K562 (cell line): ENCODE measurements around the gene SHTN1. TPM values are rescaled to one million over a fixed set of nuclear protein-coding genes. Genes with fewer than 3 reads are reported as not detected.

Experiments
- ATAC-seq: fragments of 200-7000 bp; cut with Tn5 transposase; 3 replicates; pipeline ENCODE4 v1.9.1; 2020; ENCODE audit warnings: moderate library complexity
- BruUV-seq: library from RNA; stranded (reverse); fragments of 400-500 nt; replicated peaks from 2 replicates; lab custom pipeline; 2021; lab: Mats Ljungman, UMichigan
- CTCF ChIA-PET: fragments of 300-600 bp; formaldehyde crosslinking; extraction: SDS; loops from one replicate; lab custom pipeline; 2021; ENCODE audit warnings: low intra/inter-chr PET ratio; lab: Yijun Ruan, JAX
- POLR2A ChIA-PET: fragments of 300-600, 350-650 bp; sonication (Branson Sonifier 250); formaldehyde crosslinking; extraction: SDS; loops from one replicate; lab custom pipeline; 2021; ENCODE audit warnings: antibody characterized with exemption, inconsistent platforms; lab: Yijun Ruan, JAX
- DNase-seq, 4 experiments: peaks; one replicate each; pipeline versions ENCODE4 v3.0.0 to v3.0.0-alpha.2; 2011 to 2018; ENCODE audit warnings: low spot score in 3 of 4, mixed read lengths in 3 of 4; ENCODE audit errors: extremely low read depth in 1 of 4
- FAIRE-seq: peaks from 2 replicates; lab custom pipeline; 2011; peaks lifted over from hg19 to GRCh38; lab: Jason Lieb, UNC
- H2AFZ ChIP-seq: 2 replicates; pipeline ENCODE4 v1.6.0; 2011; ENCODE audit warnings: low read depth, low read length, control low read depth, inconsistent platforms
- H3K27ac ChIP-seq: fragments of 200-600 bp; 3 replicates; pipeline ENCODE4 v1.8.0; 2011; ENCODE audit warnings: low read depth, mild to moderate bottlenecking, control low read depth, inconsistent platforms, low read length, moderate library complexity, mixed read lengths; ENCODE audit errors: extremely low read depth
- H3K27me3 ChIP-seq, 2 experiments: fragments of 300-600 bp in 1 of 2; 2 replicates in 1 of 2; 3 replicates in 1 of 2; pipeline versions ENCODE4 v1.6.0 to v1.8.0; 2011; ENCODE audit warnings: inconsistent platforms in 2 of 2, low read length in 2 of 2, mild to moderate bottlenecking in 1 of 2, mixed read lengths in 1 of 2, moderate library complexity in 1 of 2; ENCODE audit not compliant: control insufficient read depth in 2 of 2, insufficient read depth in 2 of 2
- H3K36me3 ChIP-seq: fragments of 300-600 bp; 3 replicates; pipeline ENCODE4 v1.8.0; 2011; ENCODE audit warnings: mild to moderate bottlenecking, low read length, inconsistent platforms; ENCODE audit not compliant: control insufficient read depth, insufficient read depth
- H3K4me1 ChIP-seq, 2 experiments: fragments of 200-600 bp in 1 of 2; replicated peaks in 1 of 2; 2 replicates in 1 of 2; 3 replicates in 1 of 2; pipeline versions ENCODE4 v1.5.1 to v1.8.0; 2011; ENCODE audit warnings: inconsistent platforms in 2 of 2, low read length in 2 of 2, mild to moderate bottlenecking in 1 of 2, mixed read lengths in 1 of 2, moderate library complexity in 1 of 2; ENCODE audit not compliant: control insufficient read depth in 2 of 2, insufficient read depth in 2 of 2
- H3K4me2 ChIP-seq: 2 replicates; pipeline ENCODE4 v1.6.1; 2011; ENCODE audit warnings: low read length, control low read depth, inconsistent platforms, mixed read lengths; ENCODE audit not compliant: insufficient read depth
- H3K4me3 ChIP-seq: fragments of 200-600 bp; sonication (generic), shearing (Covaris generic); 2 replicates; pipeline ENCODE4 v1.5.1; 2016; ENCODE audit warnings: control low read depth, inconsistent platforms
- H3K79me2 ChIP-seq: fragments of 200-600 bp; 3 replicates; pipeline ENCODE4 v1.8.0; 2011; ENCODE audit warnings: low read length, inconsistent platforms; ENCODE audit not compliant: control insufficient read depth, insufficient read depth
- H3K9ac ChIP-seq, 2 experiments: 2 replicates each; pipeline versions ENCODE4 v1.6.0 to v1.6.1; 2011; ENCODE audit warnings: low read depth in 2 of 2, low read length in 2 of 2, control low read depth in 1 of 2, inconsistent platforms in 1 of 2, mild to moderate bottlenecking in 1 of 2, mixed read lengths in 1 of 2; ENCODE audit not compliant: insufficient read depth in 1 of 2
- H3K9me1 ChIP-seq: one replicate; pipeline ENCODE4 v1.6.0; 2011; ENCODE audit warnings: inconsistent platforms, mild to moderate bottlenecking, low read length, moderate library complexity; ENCODE audit not compliant: control insufficient read depth, insufficient read depth
- H3K9me3 ChIP-seq: replicated peaks from 2 replicates; pipeline ENCODE4 v1.5.1; 2011; ENCODE audit warnings: low read depth, low read length, inconsistent platforms; ENCODE audit not compliant: control insufficient read depth, insufficient read depth
- H4K20me1 ChIP-seq: replicated peaks from 2 replicates; pipeline ENCODE4 v1.6.1; 2011; ENCODE audit warnings: low read length, inconsistent platforms, mixed read lengths; ENCODE audit not compliant: control insufficient read depth, insufficient read depth
- DACH1 ChIP-seq: fragments of 450-650 bp; IDR thresholded peaks from 2 replicates; pipeline ENCODE4 v1.6.1; 2018; ENCODE audit not compliant: partially characterized antibody
- ESRRB ChIP-seq: fragments of 250-450 bp; sonication (Bioruptor Pico); IDR thresholded peaks from 2 replicates; pipeline ENCODE4 v1.5.0; 2020; ENCODE audit warnings: mild to moderate bottlenecking, moderate library complexity, borderline replicate concordance
- HDAC3 ChIP-seq: fragments of 450-650 bp; IDR thresholded peaks from 2 replicates; pipeline ENCODE4 v1.6.1; 2018; ENCODE audit warnings: borderline replicate concordance, mild to moderate bottlenecking, moderate library complexity; ENCODE audit not compliant: partially characterized antibody
- MECOM ChIP-seq: fragments of 250-450 bp; sonication (Bioruptor Pico); IDR thresholded peaks from 2 replicates; pipeline ENCODE4 v1.8.0; 2022; ENCODE audit warnings: inconsistent platforms
- NCOA6 ChIP-seq: fragments of 450-650 bp; IDR thresholded peaks from 2 replicates; pipeline ENCODE4 v1.6.1; 2017; ENCODE audit warnings: mild to moderate bottlenecking
- NFE2 ChIP-seq: IDR thresholded peaks from 2 replicates; pipeline ENCODE4 v1.6.1; 2014; ENCODE audit warnings: antibody characterized with exemption, low read depth
- POLR2G ChIP-seq: fragments of 200-400 bp; formaldehyde crosslinking; IDR thresholded peaks from 2 replicates; pipeline ENCODE4 v1.6.1; 2017; ENCODE audit warnings: low read depth, mild to moderate bottlenecking, antibody characterized with exemption, low read length, moderate library complexity
- SMAD1 ChIP-seq: fragments of 150-350 bp; IDR thresholded peaks from 2 replicates; pipeline ENCODE4 v1.6.1; 2014; ENCODE audit warnings: low read length, low read depth; ENCODE audit not compliant: partially characterized antibody
- SNIP1 ChIP-seq: fragments of 450-650 bp; IDR thresholded peaks from 2 replicates; pipeline ENCODE4 v1.7.1; 2017; ENCODE audit warnings: low read depth, mild to moderate bottlenecking
- SUPT5H ChIP-seq: fragments of 450-650 bp; IDR thresholded peaks from 2 replicates; pipeline ENCODE4 v1.6.1; 2016
- TGIF2 ChIP-seq: sonication (generic); formaldehyde crosslinking; IDR thresholded peaks from 2 replicates; pipeline ENCODE4 v1.8.1; 2022; ENCODE audit warnings: mild to moderate bottlenecking, missing genetic modification reagents, moderate library complexity
- ZKSCAN8 ChIP-seq: fragments of 200-800 bp; sonication (Bioruptor generic); IDR thresholded peaks from 2 replicates; pipeline ENCODE4 v1.6.1; 2016; ENCODE audit warnings: missing genetic modification characterization, missing compliant biosample characterization
- ZNF212 ChIP-seq: fragments of 450-650 bp; formaldehyde crosslinking; IDR thresholded peaks from 2 replicates; pipeline ENCODE4 v1.4.0; 2020; ENCODE audit warnings: mild to moderate bottlenecking
- ZNF507 ChIP-seq: conservative IDR thresholded peaks from 2 replicates; pipeline ENCODE4 v1.6.1; 2017; ENCODE audit warnings: missing genetic modification characterization, missing compliant biosample characterization
- WGBS: fragments of 100-300 bp; shearing (Covaris generic); methylation state at CpG from one replicate; pipeline ENCODE4 v1.1.6; 2016; ENCODE audit warnings: low coverage, mixed read lengths; ENCODE audit not compliant: insufficient coverage; ENCODE audit errors: missing lambda C conversion rate; 5-methylcytosine and 5-hydroxymethylcytosine counted together
- in situ Hi-C: fragments of 300-500 bp; cut with MboI; formaldehyde crosslinking; loops from 4 replicates; pipeline ENCODE4 v1.15.0; 2018; ENCODE audit warnings: inconsistent platforms, mixed read lengths
- intact Hi-C: fragments of 100-400 bp; cut with micrococcal nuclease; formaldehyde crosslinking; loops from 2 replicates; pipeline ENCODE4 v1.14.2; 2022
- polyA plus RNA-seq, 8 experiments: library from polyadenylated mRNA; depleted of rRNA in 4 of 8; stranded (reverse) in 5 of 8; unstranded in 3 of 8; fragments of >200 nt; fragmentation: Nextera tagmentation in 2 of 8; fragmentation: Illumina TruSeq in 1 of 8; extraction: Ambion mirVana in 2 of 8; extraction: Trizol in 1 of 8; gene quantifications; 2 replicates each; pipeline versions ENCODE4 v1.2.1 to v1.2.3, GENCODE V29; 2011 to 2014; ENCODE audit warnings: inconsistent platforms in 1 of 8, missing spikeins in 1 of 8
- total RNA-seq, 7 experiments: library from RNA; depleted of rRNA in 6 of 7; stranded (reverse); fragments of >200 nt in 6 of 7; fragmentation: Illumina TruSeq in 2 of 7; extraction: Trizol in 2 of 7; gene quantifications; 2 replicates each; pipeline versions ENCODE4 v1.2.1 to v1.2.3, GENCODE V29; 2011 to 2021; ENCODE audit warnings: low replicate concordance in 1 of 7
- TF ChIP-seq, protein P1 (sequence below): fragments of 250-450 bp; sonication (Bioruptor Pico); IDR thresholded peaks from 2 replicates; pipeline ENCODE4 v1.8.0; 2021; ENCODE audit warnings: moderate library complexity, mild to moderate bottlenecking, inconsistent platforms
- TF ChIP-seq, protein P2 (sequence below), 2 experiments: fragments of 450-650 bp in 1 of 2; sonication (generic) in 1 of 2; formaldehyde crosslinking in 1 of 2; IDR thresholded peaks in 1 of 2; conservative IDR thresholded peaks in 1 of 2; 2 replicates each; pipeline versions ENCODE4 v1.6.1 to v1.8.1; 2016 to 2023; ENCODE audit warnings: mild to moderate bottlenecking in 2 of 2, moderate library complexity in 2 of 2, inconsistent platforms in 1 of 2, missing genetic modification reagents in 1 of 2
- TF ChIP-seq, protein P3 (sequence below), 2 experiments: fragments of 150-350 bp in 1 of 2; IDR thresholded peaks; 2 replicates each; pipeline ENCODE4 v1.6.1; 2012 to 2016; ENCODE audit warnings: low read depth in 2 of 2, low read length in 2 of 2, mild to moderate bottlenecking in 1 of 2, moderate library complexity in 1 of 2

Gene SHTN1
- total and polyA plus RNA-seq, 9 of the 15 experiments (the other 6 are each of a cell fraction or from before 2014, with no cell fraction given): 5.4 to 21.3 (median 13.3) TPM

DNA sequence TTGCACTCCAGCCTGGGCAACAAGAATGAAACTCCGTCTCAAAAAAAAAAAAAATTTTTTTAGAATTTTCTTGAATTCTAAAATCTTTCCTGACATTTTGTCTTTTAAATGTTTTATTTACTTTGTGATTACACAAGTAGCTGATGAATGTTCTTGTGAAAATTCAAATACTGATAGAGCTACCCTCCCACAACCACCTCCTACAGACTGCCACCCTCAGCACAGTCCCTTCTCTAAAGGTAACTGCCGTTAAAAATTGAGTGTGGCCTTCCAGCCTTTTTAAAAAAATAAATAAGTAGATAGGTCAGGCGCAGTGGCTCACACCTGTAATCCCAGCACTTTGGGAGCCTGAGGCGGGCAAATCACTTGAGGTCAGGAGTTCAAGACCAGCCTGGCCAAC lies 140.6 kb downstream of the SHTN1 start (continued):
- TF ChIP-seq, protein P1, sequence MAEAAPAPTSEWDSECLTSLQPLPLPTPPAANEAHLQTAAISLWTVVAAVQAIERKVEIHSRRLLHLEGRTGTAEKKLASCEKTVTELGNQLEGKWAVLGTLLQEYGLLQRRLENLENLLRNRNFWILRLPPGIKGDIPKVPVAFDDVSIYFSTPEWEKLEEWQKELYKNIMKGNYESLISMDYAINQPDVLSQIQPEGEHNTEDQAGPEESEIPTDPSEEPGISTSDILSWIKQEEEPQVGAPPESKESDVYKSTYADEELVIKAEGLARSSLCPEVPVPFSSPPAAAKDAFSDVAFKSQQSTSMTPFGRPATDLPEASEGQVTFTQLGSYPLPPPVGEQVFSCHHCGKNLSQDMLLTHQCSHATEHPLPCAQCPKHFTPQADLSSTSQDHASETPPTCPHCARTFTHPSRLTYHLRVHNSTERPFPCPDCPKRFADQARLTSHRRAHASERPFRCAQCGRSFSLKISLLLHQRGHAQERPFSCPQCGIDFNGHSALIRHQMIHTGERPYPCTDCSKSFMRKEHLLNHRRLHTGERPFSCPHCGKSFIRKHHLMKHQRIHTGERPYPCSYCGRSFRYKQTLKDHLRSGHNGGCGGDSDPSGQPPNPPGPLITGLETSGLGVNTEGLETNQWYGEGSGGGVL: no peak
- TF ChIP-seq MECOM (no peak), NCOA6 (no peak), TGIF2 (CRISPR knock-in tag) (no peak)

DNA sequence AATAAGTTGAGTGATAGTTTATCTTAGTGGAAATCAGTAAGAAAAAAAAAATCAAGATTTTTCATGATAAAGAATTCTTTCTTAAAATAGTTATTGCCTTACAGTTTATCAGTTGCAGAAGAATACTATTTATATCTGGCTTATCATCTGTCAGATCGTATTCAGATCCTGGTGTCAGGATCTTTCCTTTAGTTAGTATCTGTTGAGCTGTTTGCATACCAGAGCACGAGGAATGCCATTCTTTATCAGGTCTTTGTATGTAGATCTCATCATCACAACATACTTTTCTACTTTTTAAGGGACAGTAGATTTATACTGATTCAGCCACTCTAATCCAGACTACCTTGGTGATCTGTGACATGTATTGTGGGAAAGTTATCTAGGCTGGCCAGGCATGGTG lies 143.2 kb downstream of the SHTN1 start:
- Histone ChIP-seq H3K36me3 (no peaks in the 10 kb centered on the region), H3K79me2 (no peaks in the 10 kb centered on the region), H3K4me2 (no peak overlapping the region), H3K9ac (no peak overlapping the region), H2AFZ (no peak overlapping the region), H3K9me1 (no peaks in the 10 kb centered on the region), H3K27me3 (peaks cover 0 to 5% of the 10 kb centered on the region in 2 experiments; a peak in 1 of 5 replicates), H3K4me3 (no peak overlapping the region), H3K4me1 (no peaks in the 10 kb centered on the region), H4K20me1 (no peaks in the 10 kb centered on the region), H3K27ac (no peak overlapping the region), H3K9me3 (no peaks in the 10 kb centered on the region)
- FAIRE-seq: no peak
- intact Hi-C loops: no loop called here
- no TSS peak for BruUV-seq
- TF ChIP-seq DACH1 (no peak), SMAD1 (no peak), POLR2G (no peak), ZNF507 (tag) (no peak), ZKSCAN8 (CRISPR knock-in tag) (no peak), ESRRB (CRISPR knock-in tag) (no peak), SUPT5H (no peak), ZNF212 (CRISPR knock-in tag) (no peak), SNIP1 (no peak), HDAC3 (no peak), NFE2 (no peak)
- TF ChIP-seq, protein P2, sequence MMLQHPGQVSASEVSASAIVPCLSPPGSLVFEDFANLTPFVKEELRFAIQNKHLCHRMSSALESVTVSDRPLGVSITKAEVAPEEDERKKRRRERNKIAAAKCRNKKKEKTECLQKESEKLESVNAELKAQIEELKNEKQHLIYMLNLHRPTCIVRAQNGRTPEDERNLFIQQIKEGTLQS (IDR thresholded peaks at IDR 0.05): no peak
- TF ChIP-seq, protein P2 (CRISPR knock-in tag; conservative IDR thresholded peaks at IDR 0.05): no peak
- TF ChIP-seq, protein P3, sequence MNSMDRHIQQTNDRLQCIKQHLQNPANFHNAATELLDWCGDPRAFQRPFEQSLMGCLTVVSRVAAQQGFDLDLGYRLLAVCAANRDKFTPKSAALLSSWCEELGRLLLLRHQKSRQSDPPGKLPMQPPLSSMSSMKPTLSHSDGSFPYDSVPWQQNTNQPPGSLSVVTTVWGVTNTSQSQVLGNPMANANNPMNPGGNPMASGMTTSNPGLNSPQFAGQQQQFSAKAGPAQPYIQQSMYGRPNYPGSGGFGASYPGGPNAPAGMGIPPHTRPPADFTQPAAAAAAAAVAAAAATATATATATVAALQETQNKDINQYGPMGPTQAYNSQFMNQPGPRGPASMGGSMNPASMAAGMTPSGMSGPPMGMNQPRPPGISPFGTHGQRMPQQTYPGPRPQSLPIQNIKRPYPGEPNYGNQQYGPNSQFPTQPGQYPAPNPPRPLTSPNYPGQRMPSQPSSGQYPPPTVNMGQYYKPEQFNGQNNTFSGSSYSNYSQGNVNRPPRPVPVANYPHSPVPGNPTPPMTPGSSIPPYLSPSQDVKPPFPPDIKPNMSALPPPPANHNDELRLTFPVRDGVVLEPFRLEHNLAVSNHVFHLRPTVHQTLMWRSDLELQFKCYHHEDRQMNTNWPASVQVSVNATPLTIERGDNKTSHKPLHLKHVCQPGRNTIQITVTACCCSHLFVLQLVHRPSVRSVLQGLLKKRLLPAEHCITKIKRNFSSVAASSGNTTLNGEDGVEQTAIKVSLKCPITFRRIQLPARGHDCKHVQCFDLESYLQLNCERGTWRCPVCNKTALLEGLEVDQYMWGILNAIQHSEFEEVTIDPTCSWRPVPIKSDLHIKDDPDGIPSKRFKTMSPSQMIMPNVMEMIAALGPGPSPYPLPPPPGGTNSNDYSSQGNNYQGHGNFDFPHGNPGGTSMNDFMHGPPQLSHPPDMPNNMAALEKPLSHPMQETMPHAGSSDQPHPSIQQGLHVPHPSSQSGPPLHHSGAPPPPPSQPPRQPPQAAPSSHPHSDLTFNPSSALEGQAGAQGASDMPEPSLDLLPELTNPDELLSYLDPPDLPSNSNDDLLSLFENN (IDR thresholded peaks at IDR 0.05; ENCODE audit: low read depth in 2 of 2, low read length in 2 of 2): no peak
- POLR2A ChIA-PET: no interaction called here
- WGBS: 3% methylated on average over 2 of the region's 2 CpGs
- CTCF ChIA-PET: no interaction called here
- no peak for DNase-seq
- in situ Hi-C loops: no loop called here
- no peak for ATAC-seq
